ENCODE measurements around the gene ITGB2.

The ITGB2 gene

DNA sequence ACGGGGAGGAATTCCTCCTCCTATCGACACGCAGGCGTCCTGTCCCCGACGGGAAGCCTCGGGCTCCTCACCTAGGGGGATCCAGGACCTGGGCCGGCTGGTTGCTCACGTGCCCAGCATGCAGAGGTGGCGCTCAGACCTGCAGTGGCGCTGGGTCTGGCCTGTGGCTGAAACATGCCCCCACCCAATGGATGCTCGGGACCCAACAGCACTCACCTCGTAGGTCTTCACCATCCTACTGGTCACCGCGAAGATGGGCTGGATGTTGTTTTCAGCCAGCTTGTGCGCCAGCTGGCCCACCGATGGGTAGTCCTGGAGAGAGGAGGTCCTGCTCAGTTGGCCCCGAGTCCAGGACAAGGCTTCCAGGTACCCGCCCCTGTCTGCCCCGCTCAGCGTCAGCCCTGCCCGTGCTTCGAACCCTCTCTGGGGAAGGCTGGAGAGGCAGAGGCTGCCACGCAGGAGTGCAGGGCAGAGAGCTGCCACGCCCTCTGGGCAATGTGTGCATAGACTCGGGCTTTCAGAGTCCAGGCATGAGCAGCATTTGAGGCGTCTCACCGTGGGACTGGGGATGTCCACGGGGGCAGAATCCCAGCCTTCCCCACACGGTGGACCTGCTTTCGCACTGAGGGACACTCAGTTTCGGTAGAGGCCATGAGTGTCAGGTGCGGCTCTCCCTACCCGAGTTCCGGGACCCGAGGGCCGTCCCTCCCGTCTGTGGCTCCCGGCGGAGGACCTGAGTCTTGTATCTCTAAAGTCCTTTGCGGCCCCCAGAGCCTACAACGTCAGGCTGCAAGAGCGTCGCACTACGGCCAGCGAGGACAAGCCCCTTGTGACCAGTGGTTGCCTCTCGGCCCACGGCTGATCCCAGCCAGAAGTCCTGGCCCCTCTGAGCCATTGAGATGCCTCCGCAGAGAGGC, 21.6 kb downstream of the ITGB2 start:
- DNase-seq: no peak

DNA sequence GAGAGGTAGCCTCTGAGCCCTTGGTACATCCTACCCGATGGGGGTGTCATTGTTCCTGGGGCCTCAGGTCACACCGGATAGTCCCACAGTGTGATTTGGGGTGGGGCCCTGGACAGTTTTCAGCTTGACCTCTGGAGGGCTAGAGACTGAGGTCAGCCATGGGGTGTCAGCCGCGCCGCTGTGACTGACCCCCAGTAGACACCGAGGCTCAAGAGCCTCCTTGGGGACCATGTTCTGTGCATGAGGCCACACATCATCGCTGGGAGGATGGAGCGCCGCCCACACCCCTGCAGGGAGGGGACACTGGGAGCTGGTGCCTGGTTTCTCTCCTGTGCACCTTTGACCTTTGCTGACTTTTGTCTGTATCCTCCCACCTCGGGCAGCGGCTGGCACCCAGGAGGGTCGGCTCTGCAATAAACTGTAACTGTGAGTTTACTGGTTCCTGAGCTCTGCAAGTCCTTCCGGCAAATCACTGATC, 22.6 kb downstream of the ITGB2 start:
- no peak for DNase-seq

DNA sequence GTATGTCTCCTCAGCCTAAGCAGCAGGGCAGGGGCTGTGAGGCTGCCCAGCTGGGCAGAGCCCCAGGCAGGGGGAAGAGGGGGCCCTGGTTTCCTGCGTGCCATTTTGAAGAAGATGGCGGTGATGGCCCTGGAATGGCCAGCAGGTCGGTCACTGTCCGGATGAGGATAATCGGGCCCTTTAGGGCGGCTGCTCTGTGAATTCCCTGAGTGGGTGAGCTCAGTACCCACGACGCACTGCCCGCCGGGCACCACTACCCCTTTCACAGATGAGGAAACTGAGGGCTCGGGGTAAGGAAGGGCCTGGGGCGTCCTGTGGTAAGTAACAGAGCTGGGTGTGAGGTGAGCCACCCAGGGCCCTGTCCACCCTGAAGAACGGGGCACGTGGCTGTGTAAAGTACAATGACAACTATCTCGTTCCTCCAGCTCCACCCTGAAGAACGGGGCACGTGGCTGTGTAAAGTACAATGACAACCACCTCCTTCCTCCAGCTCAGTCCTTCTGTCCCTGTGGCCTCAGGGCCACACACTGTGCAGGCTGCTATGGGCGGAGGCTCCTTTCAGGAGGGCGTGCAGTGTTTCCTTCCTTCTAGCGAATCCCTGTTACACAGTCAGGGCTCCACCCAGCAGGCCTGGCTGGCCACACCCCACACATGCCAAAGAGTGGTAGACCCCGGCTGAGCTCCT, 23.2 kb downstream of the ITGB2 start:
- DNase-seq: no peak

DNA sequence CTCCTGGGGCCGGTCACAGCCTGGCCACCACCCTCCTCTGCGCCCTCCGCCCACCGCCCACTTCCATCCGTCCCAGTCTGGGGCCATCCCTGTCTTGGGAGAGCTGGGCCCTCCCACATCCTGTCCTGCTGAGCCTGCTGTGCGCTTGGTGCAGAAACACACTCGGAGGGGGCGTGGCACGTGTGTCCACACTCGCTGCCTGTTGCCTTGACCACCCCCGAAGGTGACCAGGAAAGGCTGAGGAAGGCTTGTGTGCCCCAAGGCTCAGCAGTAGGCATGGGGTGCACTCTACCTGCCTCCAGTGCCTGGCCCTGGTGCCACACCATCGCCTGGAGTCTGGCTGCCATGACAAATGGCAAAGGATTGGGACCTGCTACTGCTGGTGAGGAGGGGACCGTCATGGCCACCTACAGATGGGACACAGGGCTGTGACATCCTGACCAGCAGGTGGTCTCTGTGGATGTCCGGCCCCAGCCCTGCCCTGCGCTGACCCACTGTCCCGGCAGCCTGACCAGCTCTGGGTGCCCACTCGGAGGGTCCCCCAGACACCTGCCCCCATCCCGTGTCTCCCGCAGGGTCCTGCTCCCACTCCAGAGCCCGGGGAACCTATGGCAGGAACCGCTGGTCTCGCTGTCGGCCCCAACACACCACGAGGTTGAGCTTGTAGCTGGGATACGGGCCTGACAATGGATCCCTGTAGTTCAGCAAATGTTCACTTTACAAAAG, 24.0 kb downstream of the ITGB2 start:
- DNase-seq: no peak

DNA sequence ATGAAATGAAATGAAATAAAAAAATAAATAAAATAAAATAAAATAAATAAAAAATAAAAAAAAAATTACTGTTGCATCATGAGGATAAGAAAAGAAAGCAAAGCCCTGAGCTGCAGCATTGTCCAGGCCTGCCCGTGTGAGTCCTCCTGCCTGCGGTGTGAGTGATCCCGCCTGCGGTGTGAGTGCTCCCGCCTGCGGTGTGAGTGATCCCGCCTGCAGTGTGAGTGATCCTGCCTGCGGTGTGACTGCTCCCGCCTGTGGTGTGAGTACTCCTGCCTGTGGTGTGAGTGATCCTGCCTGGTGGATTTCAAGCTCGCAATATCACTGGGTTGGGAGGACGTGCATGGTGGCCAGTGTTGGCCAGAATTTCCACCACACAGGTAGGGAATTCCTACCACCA, 24.8 kb downstream of the ITGB2 start:
- DNase-seq: no peak

DNA sequence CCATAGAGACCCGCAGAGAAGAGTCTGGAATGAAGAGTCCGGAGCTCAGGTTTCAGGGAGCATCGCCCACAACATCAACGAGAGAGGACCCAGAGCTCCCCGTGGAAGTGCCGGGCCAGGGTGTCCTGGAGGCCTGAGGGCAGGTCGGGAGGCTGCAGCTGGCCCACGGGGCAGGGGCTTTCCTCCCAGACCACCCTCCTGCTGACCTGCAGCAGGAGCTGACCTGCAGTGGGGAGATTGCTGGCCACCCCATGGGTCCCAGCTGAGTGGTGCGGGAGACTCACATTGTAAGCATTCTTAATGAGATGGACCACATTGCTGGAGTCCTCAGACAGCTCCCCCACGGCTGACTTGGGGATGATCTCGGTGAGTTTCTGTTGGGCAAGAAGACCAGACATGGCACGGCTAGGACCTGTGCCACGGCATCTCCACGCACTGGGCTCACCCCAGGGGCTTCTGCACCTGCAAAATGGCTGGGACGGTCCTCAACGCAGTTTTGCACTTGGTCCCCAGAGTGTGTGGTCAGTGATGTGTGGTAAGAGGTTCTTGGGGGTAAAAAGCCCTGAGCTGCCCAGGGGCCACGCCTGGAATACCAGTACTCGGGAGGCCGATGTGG, 25.9 kb downstream of the ITGB2 start:
- DNase-seq: no peak

DNA sequence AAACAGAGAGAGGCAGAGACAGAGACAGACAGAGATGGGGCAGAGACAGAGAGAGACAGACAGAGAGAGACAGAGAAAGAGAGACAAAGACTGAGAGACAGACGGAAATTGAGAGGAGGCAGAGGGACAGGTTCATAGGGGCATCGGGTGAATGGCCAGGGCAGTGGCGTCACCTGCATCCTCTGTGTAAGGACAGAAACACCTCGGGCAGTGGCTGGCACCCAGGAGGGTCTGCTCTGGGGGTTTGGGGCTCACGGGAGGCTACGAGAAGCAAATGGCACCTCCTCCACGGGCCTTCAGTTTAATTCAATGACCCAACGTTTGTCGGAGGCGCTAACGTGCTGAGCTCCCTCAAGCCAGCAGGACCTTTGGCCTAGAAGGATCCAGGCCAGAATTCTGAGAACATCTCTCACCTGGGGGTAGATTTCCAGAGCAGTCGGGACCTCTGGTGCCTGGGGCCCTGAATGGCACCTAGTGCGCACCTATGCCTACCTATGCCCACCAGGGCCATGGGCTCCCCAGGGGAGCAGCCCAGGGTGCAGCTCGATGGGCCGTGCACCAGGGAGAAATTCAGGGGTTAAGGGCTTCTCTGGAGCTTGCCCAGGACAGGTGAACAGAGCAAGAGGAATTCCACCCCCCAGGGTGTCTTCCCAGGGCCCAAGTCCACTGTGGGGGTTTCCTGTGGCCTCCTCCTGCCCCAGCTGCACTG, 26.6 kb downstream of the ITGB2 start:
- DNase-seq: no peak

DNA sequence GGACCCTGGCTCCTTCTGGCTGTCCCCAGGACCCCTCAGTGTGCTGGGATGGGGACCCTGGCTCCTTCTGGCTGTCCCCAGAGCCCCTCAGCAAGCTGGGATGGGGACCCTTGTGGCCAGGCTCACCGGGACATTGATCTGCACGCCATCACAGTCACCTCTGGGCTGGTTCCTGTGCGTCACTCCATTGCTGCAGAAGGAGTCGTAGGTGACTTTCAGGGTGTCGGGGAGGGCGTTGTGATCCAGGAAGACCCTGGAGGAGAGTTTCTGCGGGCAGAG, 27.5 kb downstream of the ITGB2 start:
- no peak for DNase-seq

DNA sequence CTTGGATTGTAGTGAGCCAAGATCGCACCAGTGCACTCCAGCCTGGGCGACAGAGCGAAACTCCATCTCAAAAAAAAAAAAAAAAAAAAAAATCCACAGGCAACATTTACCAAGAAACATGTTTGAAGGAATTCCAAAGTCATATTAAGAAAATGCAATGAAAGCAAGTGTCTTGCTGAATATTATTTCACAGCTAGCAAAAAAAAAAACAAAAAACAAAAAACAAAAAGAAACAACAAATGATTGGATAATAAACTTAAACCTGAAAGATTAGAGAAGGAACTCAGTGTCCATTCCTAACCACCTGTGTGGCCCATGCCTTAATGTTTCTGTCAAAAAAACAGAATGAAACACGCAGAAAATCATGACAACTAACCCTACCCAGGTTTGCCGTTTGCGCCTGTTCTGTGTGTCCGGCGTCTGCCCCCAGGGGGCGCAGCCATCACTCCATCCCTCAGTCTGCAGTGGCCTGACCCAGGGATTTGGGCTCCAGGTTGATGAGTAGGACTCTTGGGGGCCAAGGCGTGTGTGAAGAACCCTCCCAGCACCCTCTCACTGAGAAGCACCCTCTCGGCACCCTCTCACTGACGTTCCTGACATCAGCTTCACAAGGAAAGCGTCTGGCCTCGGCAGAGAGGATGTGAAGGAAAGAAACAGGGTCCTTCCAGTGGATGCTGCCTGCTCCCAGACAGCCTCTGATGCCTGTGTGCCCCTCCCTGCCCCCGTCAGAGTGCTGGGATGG, 28.0 kb downstream of the ITGB2 start:
- peak in 12 of 58 donors; percentile 3 to 56 (median 20) for DNase-seq

DNA sequence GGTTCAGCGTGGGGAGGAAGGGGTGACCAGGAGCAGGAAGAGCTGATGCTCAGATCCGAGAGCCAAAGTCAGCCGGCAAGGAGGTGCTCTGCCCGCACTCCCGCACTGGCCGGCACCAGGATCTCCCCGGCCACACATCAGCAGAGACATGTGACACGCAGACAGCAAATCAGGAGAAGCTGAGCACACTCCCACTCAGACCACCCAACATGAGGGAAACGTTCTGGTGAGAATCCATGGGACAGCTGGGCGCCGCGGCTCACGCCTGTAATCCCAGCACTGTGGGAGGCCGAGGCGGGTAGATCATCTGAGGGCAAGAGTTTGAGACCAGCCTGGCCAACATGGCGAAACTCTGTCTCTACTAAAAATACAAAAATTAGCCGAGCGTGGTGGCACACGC, 28.6 kb downstream of the ITGB2 start:
- DNase-seq: no peak

DNA sequence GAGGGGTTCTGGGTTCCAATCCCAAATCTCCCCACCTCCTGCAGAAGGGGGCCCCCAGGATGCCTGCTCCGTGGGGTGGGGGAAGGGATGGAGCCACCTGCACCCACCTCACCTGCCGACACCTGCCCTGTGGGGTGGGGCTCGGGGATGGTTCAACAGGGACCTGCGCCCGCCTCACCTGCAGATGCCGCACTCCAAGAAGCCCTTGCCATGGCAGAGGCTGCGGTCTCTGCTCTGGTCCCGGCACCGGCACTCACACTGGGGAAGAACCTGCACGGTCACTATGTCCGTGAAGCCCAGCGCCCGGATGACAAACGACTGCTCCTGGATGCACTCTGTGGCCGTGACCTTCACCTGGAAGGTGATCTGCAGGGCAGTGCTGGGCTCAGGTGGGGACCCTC, 29.1 kb downstream of the ITGB2 start:
- no peak for DNase-seq

DNA sequence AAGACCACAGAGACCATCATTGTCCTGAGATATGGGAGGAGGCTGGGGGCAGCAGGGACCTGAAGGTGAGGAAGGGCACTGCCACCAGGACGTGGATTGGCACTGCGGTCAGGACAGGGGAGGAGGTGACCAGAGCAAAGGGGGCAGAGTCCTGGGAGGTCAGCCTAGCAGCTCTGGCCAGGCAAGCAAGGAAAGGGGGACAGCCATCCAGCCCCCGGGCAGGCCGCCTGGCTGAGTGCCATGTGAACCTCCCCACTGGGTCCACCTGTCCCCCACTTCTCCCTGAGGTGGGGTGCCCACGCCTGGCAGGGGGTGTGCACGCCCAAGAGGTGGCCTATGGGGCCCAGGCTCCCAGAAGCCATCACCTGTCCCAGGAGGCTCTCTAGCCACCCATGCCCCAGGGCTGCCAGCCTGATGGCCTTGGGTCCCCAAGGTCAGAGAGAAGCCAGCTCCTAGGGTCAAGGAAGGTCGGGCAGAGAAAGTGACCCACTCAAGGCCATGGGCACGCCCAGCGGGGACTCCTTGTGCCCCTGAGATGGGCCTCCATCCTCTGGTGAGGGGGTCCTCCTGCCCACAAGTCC, 29.6 kb downstream of the ITGB2 start:
- no peak for DNase-seq

DNA sequence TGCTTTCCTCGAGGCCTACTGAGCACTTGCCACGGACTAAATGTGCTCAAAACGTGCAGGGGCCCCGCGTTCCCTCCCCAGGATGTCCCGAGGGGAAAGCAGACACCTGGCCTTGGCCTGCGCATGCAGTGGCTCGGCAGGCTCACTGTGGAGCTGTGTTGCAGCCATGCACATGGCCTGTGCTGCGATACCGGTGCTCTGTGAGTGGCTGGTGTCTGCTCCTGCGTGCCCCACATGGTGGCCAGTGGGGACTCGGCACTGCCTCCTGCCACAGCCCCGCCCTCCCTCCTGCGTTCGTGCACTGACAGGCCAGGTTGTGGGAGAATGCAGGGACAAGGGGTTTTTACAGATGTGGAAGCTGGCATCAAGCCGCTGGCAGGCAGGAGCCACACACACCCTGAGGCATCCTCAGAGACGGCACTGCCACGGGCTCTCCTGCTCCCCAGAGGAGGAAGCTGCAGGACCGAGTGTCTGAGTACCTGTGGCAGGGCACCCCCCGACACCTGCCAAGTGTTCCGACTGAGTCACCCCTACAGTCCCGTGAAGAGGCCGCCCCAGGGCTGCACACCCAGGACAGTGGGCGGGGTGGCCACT, 30.3 kb downstream of the ITGB2 start:
- DNase-seq: no peak

DNA sequence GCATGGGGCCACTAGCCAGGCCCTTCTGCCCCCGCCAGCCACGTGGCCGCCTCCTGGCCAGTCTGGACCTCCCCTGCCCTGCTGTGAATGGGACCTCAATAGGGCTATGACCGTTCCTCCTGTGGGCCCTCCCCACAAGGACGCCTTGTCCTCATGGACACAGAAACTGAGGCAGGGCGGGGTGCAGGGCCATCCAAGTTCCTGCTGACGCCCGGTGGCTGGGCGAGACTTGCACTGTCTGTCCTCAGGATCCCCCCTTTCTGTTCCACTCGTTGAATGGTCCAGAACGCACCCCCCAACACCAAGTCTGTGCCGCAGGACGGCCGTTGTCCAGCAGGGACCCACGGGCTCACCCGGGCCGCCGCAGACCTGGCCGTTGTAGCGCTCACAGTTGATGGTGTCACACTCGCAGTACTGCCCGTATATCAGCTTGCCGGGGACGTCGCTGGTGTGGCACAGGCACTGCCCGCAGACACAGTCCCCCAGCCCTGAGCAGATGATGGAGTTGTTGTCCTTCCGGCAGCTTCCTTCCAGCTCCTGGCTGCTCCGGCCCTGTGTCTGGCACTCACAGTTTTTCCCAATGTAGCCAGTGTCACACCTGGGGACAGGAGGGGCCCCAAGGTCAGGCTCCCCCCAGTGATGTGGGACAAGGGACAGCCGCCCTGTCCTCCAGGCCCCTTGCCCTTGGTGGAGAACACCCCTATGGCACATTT, 30.9 kb downstream of the ITGB2 start:
- DNase-seq: no peak

DNA sequence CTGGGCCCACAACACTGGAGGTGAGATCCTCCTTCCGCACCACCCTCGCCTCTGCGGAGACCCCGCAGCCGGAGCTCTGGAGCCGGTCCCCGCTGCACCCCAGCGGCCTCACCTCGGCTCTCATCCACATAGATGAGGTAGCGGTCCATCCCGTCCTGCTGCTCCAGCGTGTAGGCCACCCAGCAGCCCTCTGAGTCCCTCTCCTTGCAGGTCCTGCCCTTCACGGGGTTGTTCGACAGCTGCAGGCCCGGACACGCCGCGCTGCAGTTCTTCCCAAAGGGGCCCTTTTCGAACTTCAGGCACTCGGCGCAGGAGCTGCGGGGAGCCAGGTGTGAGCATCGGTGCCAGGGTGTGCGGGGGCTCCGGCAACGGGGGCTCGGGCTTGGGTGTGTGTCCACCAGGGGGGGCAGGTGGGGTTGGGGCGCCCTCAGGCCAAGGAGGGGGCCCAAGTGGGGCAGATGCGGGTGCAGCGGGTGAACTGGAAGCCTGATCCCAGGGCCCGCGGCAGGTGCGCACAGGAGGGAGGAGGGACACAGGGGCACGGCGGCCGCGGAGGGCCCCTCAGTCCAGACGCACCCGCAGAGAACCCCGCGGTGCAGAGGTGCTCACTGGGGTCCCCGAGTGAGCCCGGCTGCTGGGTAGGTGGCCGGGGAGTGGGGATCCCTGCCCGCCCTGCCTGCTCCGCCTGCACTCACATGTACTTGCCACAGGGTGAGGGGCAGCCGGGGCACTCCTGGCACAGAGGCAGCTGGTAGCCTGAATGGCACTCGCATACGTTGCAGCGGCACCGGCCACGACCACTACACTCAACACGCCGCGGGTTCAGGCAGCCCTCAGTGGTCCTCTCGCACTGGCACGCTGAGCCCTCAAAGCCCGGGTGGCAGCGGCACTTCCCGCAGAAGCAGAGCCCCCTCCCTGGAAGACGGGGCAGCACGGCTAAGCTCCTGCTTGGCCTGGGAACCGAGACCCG, 31.8 kb downstream of the ITGB2 start:
- DNase-seq: no peak

DNA sequence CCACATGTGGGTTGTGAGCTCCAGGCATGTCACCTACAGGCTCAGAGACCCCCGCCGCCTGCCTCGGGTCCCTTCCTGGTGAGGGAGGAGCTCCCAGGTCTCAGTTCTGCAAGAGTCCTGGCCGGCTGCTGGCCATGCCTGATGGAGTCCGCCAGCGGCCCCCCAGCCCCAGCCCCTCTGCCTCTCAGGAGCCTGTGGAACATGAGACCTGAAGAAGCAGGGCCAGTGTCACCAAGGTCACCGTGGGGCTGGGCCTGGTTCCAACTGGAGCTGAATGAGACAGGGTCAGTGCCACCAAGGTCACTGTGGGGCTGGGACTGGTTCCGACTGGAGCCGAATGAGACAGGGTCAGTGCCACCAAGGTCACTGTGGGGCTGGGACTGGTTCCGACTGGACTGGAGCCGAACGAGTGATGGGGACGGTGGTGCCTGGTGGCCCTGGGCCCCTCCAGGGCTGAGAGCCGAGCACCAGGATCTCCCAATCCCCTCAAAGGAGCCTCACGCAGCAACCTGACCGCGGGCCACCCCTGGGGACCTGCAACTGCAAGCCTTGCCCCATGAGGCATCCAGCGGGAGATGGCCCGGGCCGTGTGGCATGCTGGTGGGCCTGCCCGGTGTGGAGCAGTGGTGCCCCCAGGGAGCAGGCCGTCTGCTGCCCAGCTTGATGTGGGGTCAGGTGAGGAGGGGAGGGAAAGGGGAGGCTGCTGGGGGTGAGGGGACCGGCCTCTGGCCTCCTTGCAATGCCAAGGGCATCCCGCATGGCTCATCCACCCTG, 32.7 kb downstream of the ITGB2 start:
- DNase-seq: no peak

All from anterior cingulate cortex (tissue), 58 donors.